CD4-positive, alpha-beta T cell treated with Interleukin-12 subunit alpha and Interleukin-12 subunit beta, for 1 hour (primary cell): Measurements from ENCODE around the gene ATG7.

Experiments used
- DNase-seq: peaks from one replicate; pipeline ENCODE4 v3.0.0-alpha.2; 2020

Gene ATG7

DNA sequence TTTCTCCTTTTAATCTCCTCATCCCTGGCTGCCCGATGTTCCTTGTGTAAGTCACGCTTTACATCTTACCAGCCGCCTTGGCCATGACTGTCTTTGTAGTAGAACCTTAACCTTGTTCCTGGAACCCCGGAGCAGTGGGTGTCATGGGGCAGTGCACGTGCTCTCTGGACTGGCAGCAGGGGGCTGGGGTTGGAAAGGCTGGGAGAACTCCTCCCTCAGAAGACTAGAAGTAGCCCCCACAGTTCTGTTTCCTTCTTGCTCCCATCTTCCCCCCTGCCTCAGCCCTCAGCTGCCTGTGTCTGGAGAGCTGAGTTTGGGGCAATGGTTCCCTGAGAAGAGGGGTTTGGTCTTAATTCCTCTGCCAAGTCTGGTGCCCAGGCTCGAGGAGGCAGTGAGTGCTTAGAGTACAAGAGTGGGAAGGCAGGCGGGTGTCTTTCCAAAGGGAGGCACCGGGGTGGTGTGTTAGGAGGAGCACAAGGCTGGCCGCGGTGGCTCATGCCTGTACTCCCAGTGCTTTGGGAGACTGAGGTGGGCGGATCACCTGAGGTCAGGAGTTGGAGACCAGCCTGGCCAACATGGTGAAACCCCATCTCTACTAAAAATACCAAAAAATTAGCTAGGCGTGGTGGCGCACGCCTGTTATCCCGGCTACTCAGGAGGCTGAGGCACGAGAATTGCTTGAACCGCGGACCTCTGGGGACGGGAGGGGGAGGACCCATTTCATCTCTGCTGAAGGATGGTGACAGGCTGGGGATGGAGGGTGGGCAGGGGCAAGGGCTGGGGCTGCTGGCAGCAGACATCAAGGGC lies 271.1 kb downstream of the ATG7 start:
- DNase-seq: no peak

DNA sequence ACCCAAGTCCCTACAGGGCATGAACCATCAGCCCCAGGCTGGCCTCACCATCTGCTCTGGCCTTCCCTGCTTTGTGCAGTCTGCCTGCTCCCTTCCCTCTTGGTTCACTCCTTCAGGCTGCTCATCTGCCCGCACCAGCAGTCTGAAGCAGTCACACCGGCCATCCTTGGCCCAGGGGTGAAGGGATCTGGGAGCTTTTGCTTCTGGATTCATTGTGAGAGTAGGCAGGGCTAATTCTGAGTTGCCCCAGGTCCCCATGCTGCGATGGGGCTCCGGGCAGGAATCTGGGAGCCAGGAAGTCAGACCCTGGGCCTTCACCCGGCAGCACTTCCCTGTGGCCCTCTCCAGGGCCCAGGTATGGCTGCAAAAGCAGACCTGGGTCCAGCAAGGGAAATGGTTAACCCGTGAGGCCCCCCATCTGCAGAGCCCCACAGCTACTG lies 271.8 kb downstream of the ATG7 start:
- no peak for DNase-seq

- DNase-seq: no peak
Observed at GRCh38 chr3:11544412-11545181, 272.4 kb downstream of the ATG7 start.

DNA sequence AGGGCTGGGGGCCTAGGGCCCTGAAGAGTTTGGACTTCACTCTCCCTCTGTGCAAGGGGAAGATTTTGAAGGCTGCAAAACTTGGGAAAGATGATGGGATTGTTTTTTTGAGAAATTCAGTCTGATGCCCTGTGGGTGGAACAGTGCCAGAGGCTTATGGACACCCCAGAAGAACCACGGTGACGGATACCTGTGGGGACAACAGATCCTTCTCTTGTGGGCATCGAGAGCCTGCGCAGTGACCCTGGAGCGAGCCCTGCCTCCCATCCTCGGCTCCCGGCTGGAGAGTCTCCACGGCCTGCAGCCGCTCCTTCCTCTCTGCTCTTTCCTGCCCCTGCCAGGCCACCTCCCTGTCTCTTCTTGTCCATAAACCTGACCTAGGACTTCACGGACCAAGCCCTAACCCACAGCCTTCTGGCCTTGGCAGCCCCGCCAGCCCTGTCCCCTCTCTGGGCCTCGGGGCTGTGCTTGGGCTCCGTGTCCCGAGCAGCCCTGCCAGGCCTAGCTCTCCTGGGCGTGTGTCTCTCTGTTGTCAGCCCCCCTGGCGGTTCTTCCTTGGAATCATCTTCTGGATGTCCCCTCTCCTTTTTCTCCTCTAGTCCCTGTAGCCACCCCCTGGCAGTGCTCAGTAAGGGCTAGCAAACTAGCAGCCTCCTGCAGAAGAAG lies 273.1 kb downstream of the ATG7 start:
- no peak for DNase-seq

GRCh38 chr3:11546657-11547302 lies 274.6 kb downstream of the ATG7 start:
- DNase-seq: no peak

DNA sequence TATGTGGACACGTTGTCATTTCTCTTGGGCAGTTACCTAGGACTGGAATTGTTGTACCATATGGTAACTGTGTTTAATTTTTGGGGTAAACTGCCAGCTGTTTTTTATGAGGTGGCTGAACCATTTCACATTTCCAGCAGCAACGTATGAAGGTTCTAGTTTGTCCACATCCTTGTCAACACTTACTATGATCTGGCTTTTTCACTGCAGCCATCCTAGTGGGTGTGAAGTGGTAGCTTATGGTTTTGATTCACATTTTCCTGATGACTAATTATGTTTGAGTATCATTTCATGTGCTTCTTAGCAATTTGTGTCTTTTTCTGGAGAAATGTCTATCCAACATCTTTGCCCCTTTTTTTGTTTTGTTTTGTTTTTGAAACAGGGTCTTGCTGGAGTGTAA lies 275.3 kb downstream of the ATG7 start:
- DNase-seq: no peak

GRCh38 chr3:11548721-11549131 lies 276.5 kb downstream of the ATG7 start:
- no peak for DNase-seq

DNA sequence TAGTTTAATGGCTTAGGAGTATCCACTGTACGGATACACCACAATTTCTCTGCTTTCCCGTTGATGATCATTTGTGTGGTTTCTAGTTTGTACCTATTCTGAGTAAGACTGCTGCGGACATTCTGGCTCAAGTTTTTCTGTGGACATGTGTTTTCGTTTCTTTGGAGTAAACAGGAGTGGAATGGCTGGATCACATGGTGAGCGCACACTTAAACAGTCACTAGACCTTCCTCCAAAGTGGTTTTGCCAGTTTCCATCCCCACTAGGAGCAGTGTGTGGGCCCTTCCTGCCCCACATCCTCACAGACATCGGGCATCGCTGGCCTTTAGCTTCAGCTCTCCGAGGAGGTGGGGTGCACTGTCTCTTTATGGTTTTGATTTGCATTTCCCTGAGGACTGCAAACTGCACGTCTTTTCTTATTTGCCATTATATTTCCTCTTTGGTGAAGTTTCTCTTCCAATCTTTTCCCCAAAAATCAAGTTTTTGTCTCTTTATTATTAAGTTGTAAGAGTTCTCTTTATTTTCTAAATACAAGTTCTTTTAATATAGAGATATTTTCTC lies 277.5 kb downstream of the ATG7 start:
- no peak for DNase-seq

DNA sequence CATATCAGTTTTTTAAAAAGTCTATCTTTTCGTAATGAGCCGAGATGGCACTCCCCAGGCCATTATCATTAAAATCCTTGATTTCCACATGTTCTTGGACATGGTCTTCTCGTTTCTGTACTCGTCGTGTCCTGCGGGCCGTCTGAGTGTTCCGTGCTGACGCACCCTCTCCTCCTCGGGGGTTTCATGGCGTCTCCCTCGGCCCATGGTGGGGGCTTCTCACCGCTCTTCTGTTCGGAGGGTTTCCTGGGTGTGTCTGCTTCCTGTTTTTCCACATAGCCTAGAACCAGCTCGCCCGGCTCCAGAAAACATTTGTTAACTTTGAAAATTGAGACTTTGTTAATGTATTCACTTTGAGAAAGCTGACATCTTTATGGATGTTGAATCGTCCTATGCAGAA lies 278.8 kb downstream of the ATG7 start:
- no peak for DNase-seq

DNA sequence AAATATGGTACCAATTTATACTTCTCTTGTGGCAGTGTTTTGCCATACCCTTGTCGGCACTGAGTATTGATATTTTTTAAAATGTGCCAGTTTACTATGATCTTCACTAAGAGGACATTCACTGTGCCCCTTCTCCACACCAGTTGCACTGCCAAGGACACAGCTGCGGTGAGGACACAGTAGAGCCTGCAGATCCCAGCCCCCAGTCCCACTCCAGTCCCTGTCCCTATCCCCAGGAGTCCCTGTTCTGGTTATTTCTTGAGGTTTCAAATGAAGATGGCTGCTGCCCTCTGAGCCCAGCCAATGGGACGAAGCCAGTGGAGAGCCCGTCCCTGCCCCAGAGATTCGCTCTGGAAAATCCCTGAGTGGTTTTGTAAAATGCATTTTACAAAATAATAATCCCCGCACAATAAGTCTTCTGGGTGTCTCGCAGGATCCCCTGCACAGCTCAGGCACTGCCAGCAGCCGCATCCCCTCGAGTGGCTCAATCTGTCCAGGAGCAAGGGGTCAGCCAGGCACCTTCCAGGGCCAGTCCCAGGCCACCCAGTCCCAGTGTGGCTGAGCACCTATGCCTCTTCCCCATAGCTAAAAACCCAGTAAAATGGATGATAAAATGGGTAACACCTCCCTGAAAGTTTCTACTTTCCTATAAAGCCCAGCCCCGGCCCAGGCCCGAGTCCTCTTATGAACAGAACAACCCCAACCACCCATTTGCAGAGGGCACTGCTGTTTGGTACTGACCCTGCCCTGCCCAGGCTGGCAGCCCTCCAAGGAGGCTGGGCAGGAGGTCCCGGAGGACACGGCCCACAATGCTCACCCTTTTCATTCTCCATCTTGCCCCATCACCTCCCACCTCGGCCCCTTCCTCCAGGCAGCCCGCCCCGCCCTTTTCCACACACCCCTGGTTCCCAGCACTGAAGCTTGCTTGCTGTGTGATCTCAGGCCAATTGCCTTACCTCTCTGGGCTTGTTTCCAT lies 280.4 kb downstream of the ATG7 start:
- no peak for DNase-seq

- no peak for DNase-seq
Observed at GRCh38 chr3:11553436-11554235, 281.4 kb downstream of the ATG7 start.

DNA sequence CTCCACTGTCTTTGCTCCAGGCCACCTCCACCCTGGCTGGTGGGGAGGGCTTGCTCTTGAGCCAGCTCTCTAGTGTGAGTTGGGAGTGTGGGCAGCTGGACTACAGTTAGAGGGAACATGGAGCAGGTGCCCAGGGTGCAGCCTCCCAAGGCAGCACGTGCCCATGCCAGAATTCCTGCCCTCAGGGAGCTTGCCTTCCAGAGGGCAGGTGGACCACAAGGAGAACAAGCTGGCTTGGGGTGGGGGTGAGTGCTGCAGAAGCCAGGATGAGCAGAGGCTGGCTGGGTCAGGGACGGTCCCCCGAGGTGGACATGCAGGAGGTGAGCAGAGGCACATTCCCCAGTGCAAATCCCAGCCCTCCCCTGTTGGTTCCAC lies 282.0 kb downstream of the ATG7 start:
- no peak for DNase-seq

DNA sequence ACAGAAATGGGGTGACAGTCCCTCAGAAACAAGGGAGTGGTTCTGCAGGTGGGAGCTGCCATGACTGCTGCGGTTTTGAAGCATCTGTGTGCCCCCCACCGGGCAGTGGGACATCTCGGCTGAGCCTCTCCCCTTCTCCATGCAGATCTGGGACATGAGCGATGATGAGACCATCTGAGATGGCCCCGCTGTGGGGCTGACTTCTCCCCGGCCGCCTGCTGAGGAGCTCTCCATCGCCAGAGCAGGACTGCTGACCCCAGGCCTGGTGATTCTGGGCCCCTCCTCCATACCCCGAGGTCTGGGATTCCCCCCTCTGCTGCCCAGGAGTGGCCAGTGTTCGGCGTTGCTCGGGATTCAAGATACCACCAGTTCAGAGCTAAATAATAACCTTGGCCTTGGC lies 282.5 kb downstream of the ATG7 start:
- DNase-seq: no peak

DNA sequence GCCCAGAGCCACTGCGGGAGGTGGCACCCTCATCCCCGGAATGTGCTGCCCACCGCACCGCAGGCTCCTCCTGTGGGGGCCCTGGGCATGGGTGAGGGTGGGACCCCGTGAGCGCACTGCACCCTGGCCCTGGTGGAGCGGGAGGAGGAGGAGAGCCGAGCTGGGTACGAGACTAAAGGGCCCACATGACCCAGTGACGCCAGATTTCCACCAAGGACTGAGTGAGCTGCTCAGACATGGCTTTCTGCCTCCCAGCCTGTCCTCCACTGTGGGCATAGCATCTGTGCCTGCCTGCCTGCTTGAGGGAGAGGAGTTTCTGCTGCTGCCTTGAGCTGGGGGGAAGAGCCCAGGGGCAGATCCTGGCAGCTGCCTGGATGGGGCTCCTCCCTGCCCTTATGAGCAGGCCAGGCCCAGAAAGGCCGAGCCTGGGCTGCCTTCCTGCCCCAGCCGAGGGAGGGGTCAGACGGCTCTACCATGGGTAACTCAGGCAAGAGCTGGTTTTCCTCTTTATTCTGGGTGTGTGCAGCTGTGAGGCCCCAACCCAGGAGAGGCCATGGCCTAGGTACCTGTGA lies 283.1 kb downstream of the ATG7 start:
- no peak for DNase-seq

DNA sequence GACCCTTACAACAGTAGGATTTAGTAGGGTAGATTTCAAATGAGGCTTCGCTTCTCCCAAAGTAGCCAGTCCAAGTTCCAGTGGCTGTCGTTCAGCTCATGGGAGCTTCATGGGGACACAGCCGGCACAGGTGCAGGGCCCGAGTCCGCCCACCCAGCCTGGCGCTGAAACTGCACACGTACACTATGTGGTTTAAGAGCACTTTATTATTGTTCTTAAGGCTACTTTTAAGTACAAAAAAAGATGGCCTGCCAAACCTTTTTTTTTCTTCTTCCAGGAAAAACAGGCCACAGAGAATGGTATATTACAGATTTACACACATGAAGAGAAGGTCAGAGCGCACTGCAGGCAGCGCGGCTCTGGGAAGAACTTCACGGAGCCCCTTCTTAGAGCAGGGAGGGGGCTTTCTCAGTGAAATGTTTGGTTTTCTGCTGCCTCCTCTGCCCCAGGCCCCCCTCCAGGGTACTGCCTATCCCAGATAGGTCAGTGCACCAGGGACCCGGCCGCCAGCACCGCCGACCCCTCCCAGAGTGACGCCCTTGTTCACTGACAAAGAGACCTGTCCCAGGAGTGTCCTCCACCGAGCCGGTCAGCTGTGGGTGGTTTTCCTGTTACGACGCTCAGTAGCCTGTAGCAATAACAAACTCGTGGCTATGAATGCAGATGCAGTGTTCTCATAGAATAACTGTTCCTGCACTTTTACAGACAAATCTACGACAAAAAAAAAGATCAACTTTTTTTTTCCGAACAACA lies 283.9 kb downstream of the ATG7 start:
- no peak for DNase-seq

DNA sequence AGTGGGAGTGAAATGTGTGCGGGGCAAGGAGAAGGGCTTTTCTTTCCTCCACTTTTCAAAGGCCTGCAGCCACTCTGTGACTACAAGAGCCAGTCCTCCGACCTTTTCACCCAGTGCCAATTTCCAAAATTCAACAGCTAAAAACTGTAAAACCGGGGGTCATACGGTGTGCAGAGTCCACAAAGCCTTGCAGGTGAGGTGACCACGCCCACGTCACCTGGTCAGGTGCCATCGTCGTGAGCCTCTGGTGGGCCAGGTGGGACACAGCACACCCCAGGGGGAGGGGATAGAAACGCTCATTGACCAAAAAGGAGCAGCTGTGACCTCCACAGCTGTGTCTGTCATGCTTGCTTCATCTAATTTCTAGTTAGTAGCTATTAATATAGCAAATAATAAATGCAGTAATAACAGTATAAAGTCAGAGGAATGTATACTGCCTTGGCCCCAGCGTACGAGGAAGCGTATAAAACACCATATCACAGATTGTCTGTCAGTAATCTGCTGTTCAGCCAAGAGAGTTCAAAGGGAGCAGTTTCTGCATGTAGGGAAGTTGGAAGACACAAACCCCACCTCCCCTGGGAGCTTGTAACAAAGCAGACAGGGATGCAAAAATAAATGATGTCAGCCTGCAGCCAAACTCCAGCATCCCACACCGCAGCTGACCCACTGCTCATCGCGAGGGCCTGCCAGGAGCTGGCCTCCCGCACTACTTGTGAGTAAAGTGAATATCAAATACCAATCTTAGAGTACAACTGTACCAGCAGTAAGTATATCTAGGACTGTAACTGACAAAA lies 284.9 kb downstream of the ATG7 start:
- DNase-seq: no peak

DNA sequence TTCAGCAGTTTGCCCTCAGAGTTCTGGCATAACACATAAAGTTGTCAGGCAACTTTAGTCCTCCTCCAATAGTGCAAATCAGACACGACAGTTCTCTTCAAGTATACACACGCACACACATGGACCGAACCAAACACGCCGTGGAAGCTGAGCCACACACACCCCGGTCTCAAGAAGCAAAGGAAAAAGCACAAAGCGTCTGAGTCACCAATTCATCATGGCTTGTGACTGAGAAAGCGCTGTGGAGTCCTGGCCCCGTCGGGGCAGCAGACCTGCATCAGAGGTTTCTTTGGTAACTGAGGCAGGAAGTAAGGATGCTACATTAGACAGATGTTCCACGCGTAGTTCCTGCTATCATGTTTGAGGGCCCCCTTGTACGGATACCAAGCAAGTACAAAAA lies 285.8 kb downstream of the ATG7 start:
- DNase-seq: no peak

DNA sequence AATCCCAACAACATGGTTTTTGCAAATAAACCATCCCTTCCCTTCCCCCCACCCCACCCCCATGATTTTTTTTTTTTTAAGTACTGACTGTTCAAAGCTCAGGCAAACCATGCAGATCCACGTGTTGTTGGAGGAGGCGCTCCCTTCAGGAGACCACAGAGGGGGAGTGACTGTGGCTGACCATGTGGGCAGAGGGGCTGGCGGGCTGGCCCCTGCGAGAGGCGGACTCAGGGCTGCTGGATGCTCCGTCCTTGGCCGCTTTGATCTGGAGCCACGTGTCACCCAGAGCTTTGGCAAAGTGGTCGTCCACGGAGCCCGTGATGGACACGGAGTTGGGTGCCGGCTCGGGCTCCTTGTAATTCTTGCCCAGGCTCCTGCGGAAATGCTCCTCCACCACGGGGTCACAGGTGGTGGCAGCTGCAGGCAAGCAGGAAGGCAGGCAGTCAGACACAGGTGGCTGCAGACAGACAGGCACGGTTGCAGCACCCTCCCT lies 286.3 kb downstream of the ATG7 start:
- DNase-seq: no peak
